ENCODE measurements around the gene LIX1L. TPM values are rescaled to one million over a fixed set of nuclear protein-coding genes. Genes with fewer than 3 reads are reported as not detected.

The LIX1L gene
- total and polyA plus RNA-seq, 2 of the 13 experiments (the other 11 are each of a cell fraction or from before 2014, with no cell fraction given) = 8.1 to 24.9 TPM

- 0 out of 2 replicates have a peak, but pooled peaks have one; percentile 1 for TF ChIP-seq ZBTB37 (CRISPR knock-in tag; IDR thresholded peaks at IDR 0.05)
- TF ChIP-seq ZNF318 (CRISPR knock-in tag; IDR thresholded peaks at IDR 0.05) = no peak; the same call in 1 of the 2 replicates
- TF ChIP-seq ELF4 (CRISPR knock-in tag; IDR thresholded peaks at IDR 0.05; ENCODE audit: borderline replicate concordance) = no peak
- TF ChIP-seq SIN3A (IDR thresholded peaks at IDR 0.05; ENCODE audit: borderline replicate concordance, low read depth, low read length) = no peak
- no peak for TF ChIP-seq BHLHE40 (IDR thresholded peaks at IDR 0.05; ENCODE audit: low read length)
- TF ChIP-seq DDIT3 (CRISPR knock-in tag; IDR thresholded peaks at IDR 0.05) = no peak
- TF ChIP-seq SP1 (IDR thresholded peaks at IDR 0.05) = no peak
- no peak; the same call in 1 of the 2 replicates for TF ChIP-seq SP1 (CRISPR knock-in tag; IDR thresholded peaks at IDR 0.05)
- TF ChIP-seq EP300 (IDR thresholded peaks at IDR 0.05; ENCODE audit: low read depth in 2 of 2, low read length in 2 of 2) = no peak
- TF ChIP-seq EP300 (CRISPR knock-in tag; IDR thresholded peaks at IDR 0.05; ENCODE audit: borderline replicate concordance) = no peak
- no peak for TF ChIP-seq MEIS1 (CRISPR knock-in tag; IDR thresholded peaks at IDR 0.05; ENCODE audit: borderline replicate concordance)
- TF ChIP-seq CBFB (CRISPR knock-in tag; IDR thresholded peaks at IDR 0.05) = no peak
- no peak for TF ChIP-seq ZNF639 (CRISPR knock-in tag; conservative IDR thresholded peaks at IDR 0.05)
- peak; percentile 54; the same call in 1 of the 2 replicates for TF ChIP-seq SP4 (CRISPR knock-in tag; IDR thresholded peaks at IDR 0.05)
- peak; percentile 26; the same call in 1 of the 2 replicates for TF ChIP-seq PAWR (CRISPR knock-in tag; IDR thresholded peaks at IDR 0.05; ENCODE audit: borderline replicate concordance)
- no peak for TF ChIP-seq IKZF1 (IDR thresholded peaks at IDR 0.05)
- no peak for TF ChIP-seq NFATC3 (CRISPR knock-in tag; IDR thresholded peaks at IDR 0.05)
- no peak for TF ChIP-seq MTA1 (CRISPR knock-in tag; IDR thresholded peaks at IDR 0.05; ENCODE audit: borderline replicate concordance)
- no peak for TF ChIP-seq TBL1XR1 (IDR thresholded peaks at IDR 0.05; ENCODE audit: borderline replicate concordance, low read length, partially characterized antibody)
- no peak for TF ChIP-seq RFXANK (CRISPR knock-in tag; IDR thresholded peaks at IDR 0.05)
These were observed 2.8 kb upstream of the LIX1L start (continued) for GRCh38 chr1:145960468-145961108.

All from HepG2 (cell line).